GM12891 (cell line): Measurements from ENCODE around the gene ATP6V1B1.

ENCODE experiments used
- POLR2A ChIP-seq: IDR thresholded peaks from 2 replicates; pipeline ENCODE4 v1.6.1; 2011; ENCODE audit warnings: low read depth, low read length, control low read depth
- POLR2AphosphoS5 ChIP-seq: IDR thresholded peaks from 2 replicates; pipeline ENCODE4 v1.6.1; 2011; ENCODE audit warnings: low read depth, low read length, control low read depth
- POU2F2 ChIP-seq: IDR thresholded peaks from 2 replicates; pipeline ENCODE4 v1.6.1; 2011; ENCODE audit warnings: low read depth, mild to moderate bottlenecking, control low read depth, low read length, moderate library complexity
- SPI1 ChIP-seq: IDR thresholded peaks from 2 replicates; pipeline ENCODE4 v1.6.1; 2011; ENCODE audit warnings: low read depth, low read length, control low read depth
- TAF1 ChIP-seq: IDR thresholded peaks from 2 replicates; pipeline ENCODE4 v1.6.1; 2011; ENCODE audit warnings: low read depth, low read length, control low read depth

GRCh38 chr2:70903171-70903570 lies 32.5 kb upstream of the ATP6V1B1 start:
- TF ChIP-seq POLR2A (no peak), TAF1 (no peak), POU2F2 (no peak), POLR2AphosphoS5 (no peak), SPI1 (no peak)
